ENCODE measurements around the gene POLR2C. TPM values are rescaled to one million over a fixed set of nuclear protein-coding genes. Genes with fewer than 3 reads are reported as not detected.

The POLR2C gene
- total RNA-seq, 4 donors from 2014 or later: 77.1 to 146 (median 101) TPM

GRCh38 chr16:57479205-57479975 is 16.9 kb downstream of the POLR2C start:
- WGBS, 2 donors: 6 to 10% methylated on average over 34 to 35 of the region's 36 CpGs
- Histone ChIP-seq H3K4me3 (peak overlapping the region; percentile 32 to 58 (median 50)), H3K27ac (peak overlapping the region; percentile 10 to 72 (median 71)), H3K9me3 (no peaks in the 10 kb centered on the region), H3K27me3 (no peaks in the 10 kb centered on the region), H3K36me3 (peaks cover 0 to 10% (median 0%) of the 10 kb centered on the region in 3 donors), H3K4me1 (peaks cover 0 to 59% (median 23%) of the 10 kb centered on the region in 4 donors)
- TF ChIP-seq CTCF (IDR thresholded peaks at IDR 0.05): no peak
- no peak for TF ChIP-seq EP300 (IDR thresholded peaks at IDR 0.05)
- TF ChIP-seq POLR2A (IDR thresholded peaks at IDR 0.05): no peak
- DNase-seq (ENCODE audit: low spot score in 2 of 2): no peak

DNA sequence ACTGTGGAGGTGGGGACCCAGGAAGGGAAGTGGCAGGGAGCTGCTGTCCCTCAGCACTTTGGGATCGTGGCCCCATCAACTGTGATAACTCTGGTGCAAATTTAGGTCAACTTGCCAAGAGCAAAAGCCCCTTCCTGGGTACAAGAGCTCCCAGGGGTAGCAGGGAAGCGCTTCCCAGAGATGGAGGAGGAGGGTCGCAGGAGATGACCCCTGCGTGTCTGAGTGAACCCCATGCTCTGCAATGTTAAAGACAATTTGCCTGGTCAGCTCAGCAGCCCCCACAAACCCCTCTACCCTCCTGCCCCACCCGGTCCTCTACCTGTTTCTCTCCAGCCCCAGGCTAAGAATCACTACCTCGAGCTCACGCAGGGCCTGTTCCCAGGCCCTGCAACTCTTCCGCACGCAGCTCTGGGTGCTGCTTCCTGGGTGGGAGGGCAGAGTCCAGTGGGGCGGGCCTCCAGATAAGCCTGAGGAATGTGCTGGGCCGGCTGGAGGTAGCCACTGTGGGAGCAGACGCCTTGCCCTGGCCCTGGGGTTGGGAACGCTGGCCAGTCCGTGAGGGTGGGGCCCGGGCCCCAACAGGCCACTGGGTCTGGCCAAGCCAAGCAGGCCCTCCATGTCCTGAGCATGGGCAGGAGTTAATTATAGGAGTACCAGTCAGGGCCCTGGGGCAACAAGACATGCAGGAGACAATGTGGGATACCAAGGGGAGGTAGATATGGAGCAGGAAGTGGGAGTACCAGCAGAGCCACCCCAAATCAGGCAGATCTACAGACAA is 17.7 kb downstream of the POLR2C start:
- 8 to 39% methylated on average over 11 to 15 of the region's 15 CpGs for WGBS, 2 donors
- peaks cover 0 to 67% (median 25%) of the 10 kb centered on the region in 4 donors for H3K4me1 ChIP-seq
- TF ChIP-seq POLR2A (IDR thresholded peaks at IDR 0.05) (no peak), CTCF (IDR thresholded peaks at IDR 0.05) (no peak), EP300 (IDR thresholded peaks at IDR 0.05) (no peak)
- H3K27me3 ChIP-seq: no peaks in the 10 kb centered on the region
- H3K36me3 ChIP-seq: peaks cover 0 to 3% (median 0%) of the 10 kb centered on the region in 3 donors
- no peaks in the 10 kb centered on the region for H3K9me3 ChIP-seq
- DNase-seq (ENCODE audit: low spot score in 2 of 2): no peak
- H3K4me3 ChIP-seq: peak overlapping the region; percentile 32 to 58 (median 50)
- H3K27ac ChIP-seq: peak overlapping the region; percentile 23 to 72 (median 71)

DNA sequence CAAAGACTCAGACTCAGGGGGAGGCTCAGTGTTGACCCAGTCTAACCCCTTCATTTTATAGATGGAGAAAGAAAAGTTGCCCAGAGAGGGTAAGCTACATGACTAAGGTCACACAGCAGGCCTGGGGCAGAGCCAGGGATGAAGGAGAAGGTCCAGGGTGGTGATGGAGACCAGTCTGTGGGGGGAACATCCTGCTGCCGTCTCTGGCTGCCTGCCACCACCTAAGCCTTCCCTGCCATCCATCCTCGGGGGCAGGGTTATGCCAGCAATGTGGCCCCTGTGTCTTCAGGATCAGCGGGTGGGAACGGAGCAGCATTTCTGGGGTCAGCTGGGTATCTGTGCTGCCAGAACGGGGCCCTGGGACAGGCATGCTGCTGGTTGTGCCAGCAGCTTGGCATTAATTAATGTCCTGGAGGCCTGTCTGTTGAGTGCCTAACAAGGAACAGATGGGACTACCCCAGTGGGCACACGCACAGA is 18.3 kb downstream of the POLR2C start:
- Histone ChIP-seq H3K27ac (peak overlapping the region in 3 of 4 donors; percentile 71 to 72 (median 71)), H3K4me3 (no peak overlapping the region), H3K27me3 (no peaks in the 10 kb centered on the region), H3K36me3 (no peaks in the 10 kb centered on the region), H3K4me1 (peaks cover 0 to 72% (median 28%) of the 10 kb centered on the region in 4 donors), H3K9me3 (no peaks in the 10 kb centered on the region)
- no peak for DNase-seq (ENCODE audit: low spot score in 2 of 2)
- WGBS, 2 donors: 58 to 63% methylated on average over 6 of the region's 6 CpGs
- TF ChIP-seq POLR2A (IDR thresholded peaks at IDR 0.05): no peak
- TF ChIP-seq CTCF (IDR thresholded peaks at IDR 0.05): no peak
- TF ChIP-seq EP300 (IDR thresholded peaks at IDR 0.05): no peak

GRCh38 chr16:57481421-57481820 is 18.9 kb downstream of the POLR2C start:
- no peaks in the 10 kb centered on the region for H3K27me3 ChIP-seq
- H3K9me3 ChIP-seq: no peaks in the 10 kb centered on the region
- H3K4me3 ChIP-seq: no peak overlapping the region
- no peak for TF ChIP-seq EP300 (IDR thresholded peaks at IDR 0.05)
- TF ChIP-seq CTCF (IDR thresholded peaks at IDR 0.05): no peak
- 87 to 89% methylated on average over 4 of the region's 4 CpGs for whole genome bisulfite sequencing, 2 donors
- peak in 1 of 2 donors; percentile 10 for DNase-seq (ENCODE audit: low spot score in 2 of 2)
- peak overlapping the region in 1 of 4 donors; percentile 72 for H3K27ac ChIP-seq
- peaks cover 0 to 69% (median 28%) of the 10 kb centered on the region in 4 donors for H3K4me1 ChIP-seq
- no peaks in the 10 kb centered on the region for H3K36me3 ChIP-seq
